Measurements from ENCODE around the gene DRC3. TPM values are rescaled to one million over a fixed set of nuclear protein-coding genes. Genes with fewer than 3 reads are reported as not detected.

DRC3 gene
- total RNA-seq, 4 donors from 2014 or later: 4.3 to 8.6 (median 6.0) TPM

DNA sequence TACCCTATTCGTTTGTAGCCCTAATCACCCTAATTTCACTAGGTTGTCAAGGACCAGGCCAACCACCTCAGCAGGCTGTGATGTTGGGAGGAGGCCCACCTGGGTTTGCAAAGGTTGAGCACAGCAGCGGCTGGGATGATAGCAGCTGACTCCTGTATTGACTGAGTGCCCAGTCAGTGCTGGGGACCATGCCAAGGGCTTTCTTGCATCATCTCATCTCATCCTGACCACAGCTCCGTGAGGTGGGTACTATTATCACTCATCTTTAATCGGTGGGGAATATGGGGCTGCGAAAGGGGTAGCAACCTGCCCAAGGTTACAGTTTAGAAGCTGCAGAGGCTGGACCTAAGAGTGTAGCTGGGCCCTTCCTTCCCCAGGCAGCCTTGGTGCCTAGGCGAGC is 54.6 kb downstream of the DRC3 start:
- no peak overlapping the region for H3K27ac ChIP-seq
- no peak for DNase-seq (ENCODE audit: low spot score in 2 of 2)
- TF ChIP-seq EP300 (IDR thresholded peaks at IDR 0.05) (no peak), POLR2A (IDR thresholded peaks at IDR 0.05) (no peak), CTCF (IDR thresholded peaks at IDR 0.05) (no peak)
- no peaks in the 10 kb centered on the region for H3K27me3 ChIP-seq
- H3K9me3 ChIP-seq: no peaks in the 10 kb centered on the region
- peaks cover 0 to 13% (median 6%) of the 10 kb centered on the region in 4 donors for H3K4me1 ChIP-seq
- no peak overlapping the region for H3K4me3 ChIP-seq
- peaks cover 0 to 26% (median 0%) of the 10 kb centered on the region in 3 donors for H3K36me3 ChIP-seq
- 91 to 94% methylated on average over 6 of the region's 6 CpGs for WGBS, 2 donors

GRCh38 chr17:18028114-18028951 is 55.7 kb downstream of the DRC3 start:
- 82 to 87% methylated on average over 11 of the region's 11 CpGs for WGBS, 2 donors
- H3K4me1 ChIP-seq: peaks cover 0 to 17% (median 6%) of the 10 kb centered on the region in 4 donors
- DNase-seq (ENCODE audit: low spot score in 2 of 2): no peak
- H3K27ac ChIP-seq: no peak overlapping the region
- H3K27me3 ChIP-seq: no peaks in the 10 kb centered on the region
- TF ChIP-seq CTCF (IDR thresholded peaks at IDR 0.05) (no peak), EP300 (IDR thresholded peaks at IDR 0.05) (no peak), POLR2A (IDR thresholded peaks at IDR 0.05) (no peak)
- H3K4me3 ChIP-seq: no peak overlapping the region
- peaks cover 0 to 26% (median 0%) of the 10 kb centered on the region in 3 donors for H3K36me3 ChIP-seq
- no peaks in the 10 kb centered on the region for H3K9me3 ChIP-seq

- Histone ChIP-seq H3K4me3 (no peak overlapping the region), H3K27ac (no peak overlapping the region), H3K9me3 (no peaks in the 10 kb centered on the region), H3K4me1 (peaks cover 0 to 19% (median 6%) of the 10 kb centered on the region in 4 donors), H3K36me3 (peaks cover 0 to 23% (median 0%) of the 10 kb centered on the region in 3 donors), H3K27me3 (no peaks in the 10 kb centered on the region)
- TF ChIP-seq EP300 (IDR thresholded peaks at IDR 0.05) (no peak), CTCF (IDR thresholded peaks at IDR 0.05) (no peak), POLR2A (IDR thresholded peaks at IDR 0.05) (no peak)
- 76 to 79% methylated on average over 8 of the region's 8 CpGs for WGBS, 2 donors
- DNase-seq (ENCODE audit: low spot score in 2 of 2): no peak
These were observed 56.4 kb downstream of the DRC3 start for GRCh38 chr17:18028952-18029540.

- H3K4me1 ChIP-seq: peaks cover 0 to 8% (median under 1%) of the 10 kb centered on the region in 4 donors
- H3K36me3 ChIP-seq: peaks cover 0 to 13% (median 0%) of the 10 kb centered on the region in 3 donors
- TF ChIP-seq POLR2A (IDR thresholded peaks at IDR 0.05) (no peak), EP300 (IDR thresholded peaks at IDR 0.05) (no peak), CTCF (IDR thresholded peaks at IDR 0.05) (no peak)
- H3K4me3 ChIP-seq: no peak overlapping the region
- H3K27ac ChIP-seq: peak overlapping the region in 1 of 4 donors; percentile 6
- 45 to 49% methylated on average over 2 of the region's 2 CpGs for WGBS, 2 donors
- no peak for DNase-seq (ENCODE audit: low spot score in 2 of 2)
- H3K27me3 ChIP-seq: no peaks in the 10 kb centered on the region
- no peaks in the 10 kb centered on the region for H3K9me3 ChIP-seq
These were observed 59.3 kb downstream of the DRC3 start for GRCh38 chr17:18031955-18032354.
